Measurements from ENCODE around the gene IPO8.

The IPO8 gene

DNA sequence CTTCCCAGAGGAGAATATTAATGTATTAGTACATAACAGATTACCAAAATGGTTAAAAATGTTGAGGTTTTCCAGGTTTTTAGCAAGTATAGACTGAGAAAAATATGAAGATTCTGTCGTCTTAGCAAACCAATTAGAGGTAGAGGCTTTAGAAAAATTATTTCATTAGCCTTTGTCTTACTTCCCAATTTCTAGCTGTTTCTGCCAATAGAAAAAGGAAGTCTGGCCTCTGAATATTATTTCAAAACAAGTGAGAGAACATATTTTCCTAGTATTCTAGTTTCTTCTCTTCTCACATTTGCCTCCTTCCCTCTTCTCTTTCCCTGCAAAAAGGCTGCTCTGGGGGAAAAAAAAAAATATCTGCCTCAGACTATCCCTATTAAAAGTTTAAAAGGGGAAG lies 16.4 kb downstream of the IPO8 start:
- no peak overlapping the region for H3K4me3 ChIP-seq (ENCODE audit: low read length)
- no peaks in the 10 kb centered on the region for H3K4me1 ChIP-seq (ENCODE audit: control insufficient read depth, low read depth, low read length)
- H3K27ac ChIP-seq (ENCODE audit: low read length), result no peak overlapping the region
- H3K27me3 ChIP-seq (ENCODE audit: control insufficient read depth, insufficient read depth, low read length), result no peaks in the 10 kb centered on the region
- H3K36me3 ChIP-seq (ENCODE audit: control insufficient read depth, low read depth, low read length), result peaks cover 19% of the 10 kb centered on the region
- no peaks in the 10 kb centered on the region for H3K9me3 ChIP-seq (ENCODE audit: control insufficient read depth, low read depth, low read length)
- H3K9ac ChIP-seq (ENCODE audit: low read length), result no peak overlapping the region

DNA sequence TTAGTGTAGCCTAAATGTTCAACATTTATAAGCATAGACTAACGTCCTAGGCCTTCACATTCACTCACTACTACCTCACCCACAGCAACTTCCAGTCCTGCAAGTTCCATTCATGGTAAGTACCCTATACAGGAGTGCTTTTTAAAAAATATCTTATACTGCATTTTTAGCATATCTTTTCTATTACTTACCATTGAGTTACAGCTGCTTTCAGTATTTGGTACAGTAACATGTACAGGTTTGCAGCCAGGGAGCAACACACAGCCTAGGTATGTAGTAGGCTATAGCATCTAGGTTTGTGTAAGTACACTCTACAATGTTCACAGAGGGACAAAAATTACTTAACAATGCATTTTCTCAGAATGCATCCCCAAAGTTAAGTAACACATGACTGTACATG lies 17.4 kb downstream of the IPO8 start:
- Histone ChIP-seq H3K4me3 (ENCODE audit: low read length) (no peak overlapping the region), H3K9me3 (ENCODE audit: control insufficient read depth, low read depth, low read length) (no peaks in the 10 kb centered on the region), H3K4me1 (ENCODE audit: control insufficient read depth, low read depth, low read length) (no peaks in the 10 kb centered on the region), H3K27ac (ENCODE audit: low read length) (no peak overlapping the region), H3K9ac (ENCODE audit: low read length) (no peak overlapping the region), H3K36me3 (ENCODE audit: control insufficient read depth, low read depth, low read length) (peaks cover 20% of the 10 kb centered on the region), H3K27me3 (ENCODE audit: control insufficient read depth, insufficient read depth, low read length) (no peaks in the 10 kb centered on the region)

DNA sequence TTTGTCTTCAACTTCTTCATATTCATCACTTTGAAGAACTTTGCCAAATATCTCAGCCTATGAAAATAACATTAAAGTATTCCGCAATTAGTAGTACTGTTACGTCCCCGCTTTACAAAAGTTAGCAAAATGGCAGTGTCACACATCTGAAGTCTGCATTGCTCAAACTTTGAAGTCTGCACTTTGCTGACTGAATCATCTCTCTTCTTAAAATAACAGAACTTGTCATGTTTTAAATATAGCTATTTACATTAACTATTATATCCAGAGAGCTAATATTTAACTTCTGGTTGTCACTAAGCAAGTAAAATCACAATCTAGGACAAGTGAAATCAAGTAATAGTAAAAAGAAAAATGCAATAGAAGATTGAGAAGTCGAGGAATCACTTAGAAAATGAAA lies 34.5 kb downstream of the IPO8 start:
- no peak overlapping the region for H3K4me3 ChIP-seq (ENCODE audit: low read length)
- H3K9ac ChIP-seq (ENCODE audit: low read length), result no peak overlapping the region
- no peaks in the 10 kb centered on the region for H3K4me1 ChIP-seq (ENCODE audit: control insufficient read depth, low read depth, low read length)
- H3K36me3 ChIP-seq (ENCODE audit: control insufficient read depth, low read depth, low read length), result peaks cover 27% of the 10 kb centered on the region
- H3K27me3 ChIP-seq (ENCODE audit: control insufficient read depth, insufficient read depth, low read length), result no peaks in the 10 kb centered on the region
- H3K9me3 ChIP-seq (ENCODE audit: control insufficient read depth, low read depth, low read length), result no peaks in the 10 kb centered on the region
- H3K27ac ChIP-seq (ENCODE audit: low read length), result no peak overlapping the region

GRCh38 chr12:30652034-30652696 lies 43.5 kb downstream of the IPO8 start:
- H3K27me3 ChIP-seq (ENCODE audit: control insufficient read depth, insufficient read depth, low read length), result no peaks in the 10 kb centered on the region
- no peak overlapping the region for H3K4me3 ChIP-seq (ENCODE audit: low read length)
- H3K4me1 ChIP-seq (ENCODE audit: control insufficient read depth, low read depth, low read length), result no peaks in the 10 kb centered on the region
- no peak overlapping the region for H3K9ac ChIP-seq (ENCODE audit: low read length)
- no peaks in the 10 kb centered on the region for H3K9me3 ChIP-seq (ENCODE audit: control insufficient read depth, low read depth, low read length)
- peaks cover 2% of the 10 kb centered on the region for H3K36me3 ChIP-seq (ENCODE audit: control insufficient read depth, low read depth, low read length)
- H3K27ac ChIP-seq (ENCODE audit: low read length), result no peak overlapping the region

- H3K9me3 ChIP-seq (ENCODE audit: control insufficient read depth, low read depth, low read length), result no peaks in the 10 kb centered on the region
These were observed 48.8 kb downstream of the IPO8 start for GRCh38 chr12:30646821-30647220.

GRCh38 chr12:30643366-30643765 lies 52.3 kb downstream of the IPO8 start:
- no peak overlapping the region for H3K4me3 ChIP-seq (ENCODE audit: low read length)
- no peaks in the 10 kb centered on the region for H3K9me3 ChIP-seq (ENCODE audit: control insufficient read depth, low read depth, low read length)
- peaks cover 8% of the 10 kb centered on the region for H3K4me1 ChIP-seq (ENCODE audit: control insufficient read depth, low read depth, low read length)
- H3K27me3 ChIP-seq (ENCODE audit: control insufficient read depth, insufficient read depth, low read length), result no peaks in the 10 kb centered on the region
- peaks cover 3% of the 10 kb centered on the region for H3K36me3 ChIP-seq (ENCODE audit: control insufficient read depth, low read depth, low read length)
- H3K27ac ChIP-seq (ENCODE audit: low read length), result no peak overlapping the region
- H3K9ac ChIP-seq (ENCODE audit: low read length), result no peak overlapping the region

More at GRCh38 chr12:30646821-30647220, 48.8 kb downstream of the IPO8 start:
- Histone ChIP-seq H3K36me3 (ENCODE audit: control insufficient read depth, low read depth, low read length) (peaks cover 2% of the 10 kb centered on the region), H3K4me1 (ENCODE audit: control insufficient read depth, low read depth, low read length) (peaks cover 8% of the 10 kb centered on the region), H3K27me3 (ENCODE audit: control insufficient read depth, insufficient read depth, low read length) (no peaks in the 10 kb centered on the region), H3K27ac (ENCODE audit: low read length) (no peak overlapping the region), H3K4me3 (ENCODE audit: low read length) (no peak overlapping the region), H3K9ac (ENCODE audit: low read length) (no peak overlapping the region)

GRCh38 chr12:30640392-30640791 lies 55.3 kb downstream of the IPO8 start:
- Histone ChIP-seq H3K4me1 (ENCODE audit: control insufficient read depth, low read depth, low read length) (peaks cover under 1% of the 10 kb centered on the region), H3K4me3 (ENCODE audit: low read length) (no peak overlapping the region), H3K9me3 (ENCODE audit: control insufficient read depth, low read depth, low read length) (no peaks in the 10 kb centered on the region), H3K9ac (ENCODE audit: low read length) (no peak overlapping the region), H3K27ac (ENCODE audit: low read length) (no peak overlapping the region), H3K36me3 (ENCODE audit: control insufficient read depth, low read depth, low read length) (peaks cover 14% of the 10 kb centered on the region), H3K27me3 (ENCODE audit: control insufficient read depth, insufficient read depth, low read length) (no peaks in the 10 kb centered on the region)

DNA sequence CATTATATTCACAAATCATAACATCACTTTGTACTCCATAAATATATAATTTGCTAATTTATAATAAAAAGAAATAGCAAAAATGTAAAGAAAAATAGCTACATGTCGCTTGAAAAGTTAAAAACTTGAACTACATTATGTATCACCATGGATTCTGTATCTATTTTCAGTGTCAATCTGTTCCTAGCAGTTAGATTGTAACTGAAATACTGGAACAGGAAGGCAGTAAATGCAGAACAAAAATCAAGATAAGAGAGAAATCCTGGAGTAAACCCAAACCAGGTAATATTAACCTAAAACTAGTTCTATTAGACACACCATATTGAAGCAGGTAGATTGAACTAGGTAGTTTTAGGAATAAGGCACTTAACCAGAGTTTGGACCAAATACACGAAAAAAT lies 60.3 kb downstream of the IPO8 start:
- Histone ChIP-seq H3K27ac (ENCODE audit: low read length) (no peak overlapping the region), H3K36me3 (ENCODE audit: control insufficient read depth, low read depth, low read length) (peaks cover 26% of the 10 kb centered on the region), H3K9ac (ENCODE audit: low read length) (no peak overlapping the region), H3K9me3 (ENCODE audit: control insufficient read depth, low read depth, low read length) (no peaks in the 10 kb centered on the region), H3K4me1 (ENCODE audit: control insufficient read depth, low read depth, low read length) (no peaks in the 10 kb centered on the region), H3K27me3 (ENCODE audit: control insufficient read depth, insufficient read depth, low read length) (no peaks in the 10 kb centered on the region), H3K4me3 (ENCODE audit: low read length) (no peak overlapping the region)

GRCh38 chr12:30631740-30632139 lies 63.9 kb downstream of the IPO8 start:
- H3K36me3 ChIP-seq (ENCODE audit: control insufficient read depth, low read depth, low read length), result peaks cover 28% of the 10 kb centered on the region
- H3K9ac ChIP-seq (ENCODE audit: low read length), result no peak overlapping the region
- H3K27me3 ChIP-seq (ENCODE audit: control insufficient read depth, insufficient read depth, low read length), result no peaks in the 10 kb centered on the region
- no peaks in the 10 kb centered on the region for H3K9me3 ChIP-seq (ENCODE audit: control insufficient read depth, low read depth, low read length)
- no peaks in the 10 kb centered on the region for H3K4me1 ChIP-seq (ENCODE audit: control insufficient read depth, low read depth, low read length)
- no peak overlapping the region for H3K27ac ChIP-seq (ENCODE audit: low read length)
- H3K4me3 ChIP-seq (ENCODE audit: low read length), result no peak overlapping the region

DNA sequence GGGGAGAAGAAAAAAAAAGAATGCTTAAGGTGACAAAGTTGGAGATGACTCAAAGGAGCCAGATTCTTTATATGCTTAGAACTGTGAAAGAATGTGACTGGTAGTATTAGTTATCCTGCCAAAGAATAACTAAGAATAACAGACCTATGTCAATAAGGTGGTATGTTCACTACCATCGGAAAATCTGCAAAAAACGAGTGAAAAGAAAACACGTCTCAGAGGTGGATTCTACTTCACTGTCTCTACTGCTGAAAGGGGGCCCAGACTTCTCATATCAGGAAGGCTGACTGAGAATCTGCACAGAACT lies 64.7 kb downstream of the IPO8 start:
- peaks cover 22% of the 10 kb centered on the region for H3K36me3 ChIP-seq (ENCODE audit: control insufficient read depth, low read depth, low read length)

GRCh38 chr12:30630076-30630978 lies 65.3 kb downstream of the IPO8 start:
- H3K4me3 ChIP-seq (ENCODE audit: low read length), result no peak overlapping the region
- H3K9ac ChIP-seq (ENCODE audit: low read length), result no peak overlapping the region
- H3K36me3 ChIP-seq (ENCODE audit: control insufficient read depth, low read depth, low read length), result peaks cover 20% of the 10 kb centered on the region

More for the DNA sequence above, 64.7 kb downstream of the IPO8 start:
- Histone ChIP-seq H3K27me3 (ENCODE audit: control insufficient read depth, insufficient read depth, low read length) (no peaks in the 10 kb centered on the region), H3K9me3 (ENCODE audit: control insufficient read depth, low read depth, low read length) (no peaks in the 10 kb centered on the region), H3K27ac (ENCODE audit: low read length) (no peak overlapping the region), H3K4me1 (ENCODE audit: control insufficient read depth, low read depth, low read length) (no peaks in the 10 kb centered on the region), H3K9ac (ENCODE audit: low read length) (no peak overlapping the region), H3K4me3 (ENCODE audit: low read length) (no peak overlapping the region)

DNA sequence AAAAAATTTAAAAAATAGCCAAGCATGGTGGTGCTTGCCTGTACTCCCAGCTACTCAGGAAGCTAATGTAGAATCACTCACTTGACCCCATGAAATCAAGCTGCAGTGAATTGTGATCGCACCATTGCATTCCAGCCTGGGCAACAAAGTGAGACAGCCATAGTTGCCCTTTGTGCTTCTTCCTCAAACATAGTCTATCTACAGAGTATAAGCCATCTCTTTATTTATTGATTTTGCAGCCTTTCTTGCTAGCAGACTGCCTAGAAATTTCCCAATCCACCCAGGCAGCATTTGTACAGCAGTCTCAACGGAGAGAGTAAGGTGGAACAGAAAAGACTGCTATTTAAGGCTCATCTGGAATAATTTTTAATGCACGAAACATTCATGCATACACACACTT lies 68.8 kb downstream of the IPO8 start:
- Histone ChIP-seq H3K9me3 (ENCODE audit: control insufficient read depth, low read depth, low read length) (no peaks in the 10 kb centered on the region), H3K4me1 (ENCODE audit: control insufficient read depth, low read depth, low read length) (no peaks in the 10 kb centered on the region), H3K27me3 (ENCODE audit: control insufficient read depth, insufficient read depth, low read length) (no peaks in the 10 kb centered on the region), H3K4me3 (ENCODE audit: low read length) (no peak overlapping the region), H3K9ac (ENCODE audit: low read length) (no peak overlapping the region), H3K36me3 (ENCODE audit: control insufficient read depth, low read depth, low read length) (peaks cover 15% of the 10 kb centered on the region), H3K27ac (ENCODE audit: low read length) (no peak overlapping the region)

More at GRCh38 chr12:30630076-30630978, 65.3 kb downstream of the IPO8 start:
- Histone ChIP-seq H3K9me3 (ENCODE audit: control insufficient read depth, low read depth, low read length) (no peaks in the 10 kb centered on the region), H3K4me1 (ENCODE audit: control insufficient read depth, low read depth, low read length) (no peaks in the 10 kb centered on the region), H3K27me3 (ENCODE audit: control insufficient read depth, insufficient read depth, low read length) (no peaks in the 10 kb centered on the region), H3K27ac (ENCODE audit: low read length) (no peak overlapping the region)

Data from iPS-18a (cell line).